Measurements from ENCODE around the gene MPP7.

MPP7 gene

GRCh38 chr10:28331066-28331465 is 28.2 kb upstream of the MPP7 start:
- Histone ChIP-seq H3K27ac (replicated peaks) (no peak overlapping the region), H3K4me3 (replicated peaks; ENCODE audit: insufficient read depth, low read length) (no peak overlapping the region), H3K27me3 (ENCODE audit: insufficient read depth, poor library complexity, severe bottlenecking) (no peaks in the 10 kb centered on the region)
- no peak; the same call in 1 of the 2 replicates for TF ChIP-seq SPI1 (IDR thresholded peaks at IDR 0.05; ENCODE audit: borderline replicate concordance, low read depth)
- TF ChIP-seq CTCF (IDR thresholded peaks at IDR 0.05; ENCODE audit: insufficient read depth, low read length): no peak
- TF ChIP-seq POLR2AphosphoS5 (IDR thresholded peaks at IDR 0.05; ENCODE audit: low read depth): no peak
- TF ChIP-seq GABPA (IDR thresholded peaks at IDR 0.05; ENCODE audit: low read depth): no peak
- no peak for TF ChIP-seq REST (IDR thresholded peaks at IDR 0.05; ENCODE audit: insufficient replicate concordance, low read depth)
- peak in 1 of 2 experiments; percentile 20 for DNase-seq (ENCODE audit: low read depth in 1 of 2, low spot score in 1 of 2)

- DNase-seq (ENCODE audit: low read depth in 1 of 2, low spot score in 1 of 2): no peak
- Histone ChIP-seq H3K4me3 (replicated peaks; ENCODE audit: insufficient read depth, low read length) (no peak overlapping the region), H3K27me3 (ENCODE audit: insufficient read depth, poor library complexity, severe bottlenecking) (no peaks in the 10 kb centered on the region), H3K27ac (replicated peaks) (no peak overlapping the region)
- TF ChIP-seq POLR2AphosphoS5 (IDR thresholded peaks at IDR 0.05; ENCODE audit: low read depth) (no peak), CTCF (IDR thresholded peaks at IDR 0.05; ENCODE audit: insufficient read depth, low read length) (no peak), GABPA (IDR thresholded peaks at IDR 0.05; ENCODE audit: low read depth) (no peak), SPI1 (IDR thresholded peaks at IDR 0.05; ENCODE audit: borderline replicate concordance, low read depth) (no peak), REST (IDR thresholded peaks at IDR 0.05; ENCODE audit: insufficient replicate concordance, low read depth) (no peak)
Measured at GRCh38 chr10:28328346-28328745, 25.5 kb upstream of the MPP7 start.

DNA sequence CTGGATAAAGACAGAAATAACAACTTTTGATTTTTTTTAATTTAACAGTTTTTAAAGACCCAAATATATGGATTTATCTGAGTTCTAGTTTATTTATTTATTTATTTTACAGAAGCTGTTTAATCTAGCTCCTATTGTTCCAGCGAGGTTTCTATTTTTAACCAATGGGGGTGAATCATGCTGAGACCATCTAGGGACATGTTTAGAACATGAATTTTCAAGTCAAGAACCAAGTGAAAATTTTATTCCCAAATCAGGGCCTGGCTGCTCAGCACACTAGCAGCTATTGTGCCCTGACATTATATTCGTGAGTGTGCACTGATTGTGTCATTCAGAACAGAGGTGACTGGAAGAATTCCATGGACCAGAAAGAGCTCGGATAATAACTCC is 24.6 kb upstream of the MPP7 start:
- no peak for DNase-seq (ENCODE audit: low read depth in 1 of 2, low spot score in 1 of 2)
- Histone ChIP-seq H3K27me3 (ENCODE audit: insufficient read depth, poor library complexity, severe bottlenecking) (no peaks in the 10 kb centered on the region), H3K27ac (replicated peaks) (no peak overlapping the region), H3K4me3 (replicated peaks; ENCODE audit: insufficient read depth, low read length) (no peak overlapping the region)
- TF ChIP-seq GABPA (IDR thresholded peaks at IDR 0.05; ENCODE audit: low read depth): no peak
- TF ChIP-seq POLR2AphosphoS5 (IDR thresholded peaks at IDR 0.05; ENCODE audit: low read depth): no peak
- TF ChIP-seq REST (IDR thresholded peaks at IDR 0.05; ENCODE audit: insufficient replicate concordance, low read depth): no peak
- no peak for TF ChIP-seq SPI1 (IDR thresholded peaks at IDR 0.05; ENCODE audit: borderline replicate concordance, low read depth)
- no peak for TF ChIP-seq CTCF (IDR thresholded peaks at IDR 0.05; ENCODE audit: insufficient read depth, low read length)

All from HL-60 (cell line).